GM19240 (cell line): ENCODE measurements around the gene HLF.
"Not testable (repeated sequence)": the region's sequence is repeated elsewhere in the genome, so short reads cannot be mapped to it uniquely, and the experiment has no call there.

Experiments used
- DNase-seq: peaks from one replicate; pipeline ENCODE4 v3.0.0; 2011; ENCODE audit warnings: low spot score; ENCODE audit not compliant: insufficient read length

Gene HLF

GRCh38 chr17:55327225-55328088 lies 62.7 kb downstream of the HLF start:
- DNase-seq: no peak

GRCh38 chr17:55328514-55328913 lies 63.8 kb downstream of the HLF start:
- not testable (repeated sequence) for DNase-seq

- no peak for DNase-seq
Observed at GRCh38 chr17:55330344-55330933, 65.7 kb downstream of the HLF start.

GRCh38 chr17:55332296-55333041 lies 67.7 kb downstream of the HLF start:
- DNase-seq: no peak

GRCh38 chr17:55334285-55334684 lies 69.5 kb downstream of the HLF start:
- DNase-seq: no peak

- DNase-seq: no peak
Observed at GRCh38 chr17:55334881-55335540, 70.3 kb downstream of the HLF start.

- no peak for DNase-seq
Observed at GRCh38 chr17:55335625-55336024, 70.9 kb downstream of the HLF start.

- DNase-seq: no peak
Observed at GRCh38 chr17:55336426-55336825, 71.7 kb downstream of the HLF start.

- no peak for DNase-seq
Observed at GRCh38 chr17:55340176-55340575, 75.4 kb downstream of the HLF start.

- DNase-seq: no peak
Observed at GRCh38 chr17:55340686-55341085, 75.9 kb downstream of the HLF start.

- no peak for DNase-seq
Observed at GRCh38 chr17:55341432-55341831, 76.7 kb downstream of the HLF start.

- DNase-seq: no peak
Observed at GRCh38 chr17:55342800-55343585, 78.2 kb downstream of the HLF start.

GRCh38 chr17:55343900-55344513 lies 79.2 kb downstream of the HLF start:
- DNase-seq: no peak

- DNase-seq: no peak
Observed at GRCh38 chr17:55344514-55344997, 79.8 kb downstream of the HLF start.

GRCh38 chr17:55345132-55345531 lies 80.4 kb downstream of the HLF start:
- no peak for DNase-seq

- DNase-seq: no peak
Observed at GRCh38 chr17:55346658-55347057, 81.9 kb downstream of the HLF start.

GRCh38 chr17:55347341-55347740 lies 82.6 kb downstream of the HLF start:
- no peak for DNase-seq

GRCh38 chr17:55348749-55349354 lies 84.1 kb downstream of the HLF start:
- DNase-seq: peak; percentile 11

- DNase-seq: no peak
Observed at GRCh38 chr17:55350825-55351205, 86.1 kb downstream of the HLF start.

GRCh38 chr17:55351226-55351625 lies 86.5 kb downstream of the HLF start:
- DNase-seq: no peak
